GM23248 (cell line): ENCODE results near the gene KIF1A.

Experiments used
- EZH2 ChIP-seq: fragments of 200-600 bp; sonication (generic); IDR thresholded peaks from 2 replicates; pipeline ENCODE4 v1.6.1; 2018; ENCODE audit warnings: antibody characterized with exemption, mild to moderate bottlenecking; ENCODE audit not compliant: insufficient read depth, poor library complexity, severe bottlenecking
- EZH2phosphoT487 ChIP-seq: fragments of 200-600 bp; sonication (generic); IDR thresholded peaks from 2 replicates; pipeline ENCODE4 v1.6.1; 2018; ENCODE audit warnings: antibody characterized with exemption, moderate library complexity, mild to moderate bottlenecking, low read depth; ENCODE audit not compliant: insufficient read depth

GRCh38 chr2:240810621-240811020 is 9.4 kb downstream of the KIF1A start:
- TF ChIP-seq EZH2 (no peak), EZH2phosphoT487 (no peak)
